Ovary (tissue), 3 donors: Measurements from ENCODE around the gene FARP1.

Source experiments
- POLR2A ChIP-seq: fragments of 450-650 bp; IDR thresholded peaks from one replicate; pipeline ENCODE4 v1.6.1; 2017; ENCODE audit warnings: antibody characterized with exemption, mild to moderate bottlenecking, moderate library complexity
- TF ChIP-seq, protein P1 (sequence below), 3 donors: fragments of 450-650 bp in 2 of 3; fragments of 200-600 bp in 1 of 3; IDR thresholded peaks; one replicate each; pipeline versions ENCODE4 v1.5.1 to v1.8.0; 2016 to 2022; ENCODE audit warnings: antibody characterized with exemption in 3 of 3, mild to moderate bottlenecking in 1 of 3
- donor health status: DM: no; HTN: no; CAD: no.

GRCh38 chr13:98253526-98253925, 110.6 kb downstream of the FARP1 start:
- TF ChIP-seq, protein P1, sequence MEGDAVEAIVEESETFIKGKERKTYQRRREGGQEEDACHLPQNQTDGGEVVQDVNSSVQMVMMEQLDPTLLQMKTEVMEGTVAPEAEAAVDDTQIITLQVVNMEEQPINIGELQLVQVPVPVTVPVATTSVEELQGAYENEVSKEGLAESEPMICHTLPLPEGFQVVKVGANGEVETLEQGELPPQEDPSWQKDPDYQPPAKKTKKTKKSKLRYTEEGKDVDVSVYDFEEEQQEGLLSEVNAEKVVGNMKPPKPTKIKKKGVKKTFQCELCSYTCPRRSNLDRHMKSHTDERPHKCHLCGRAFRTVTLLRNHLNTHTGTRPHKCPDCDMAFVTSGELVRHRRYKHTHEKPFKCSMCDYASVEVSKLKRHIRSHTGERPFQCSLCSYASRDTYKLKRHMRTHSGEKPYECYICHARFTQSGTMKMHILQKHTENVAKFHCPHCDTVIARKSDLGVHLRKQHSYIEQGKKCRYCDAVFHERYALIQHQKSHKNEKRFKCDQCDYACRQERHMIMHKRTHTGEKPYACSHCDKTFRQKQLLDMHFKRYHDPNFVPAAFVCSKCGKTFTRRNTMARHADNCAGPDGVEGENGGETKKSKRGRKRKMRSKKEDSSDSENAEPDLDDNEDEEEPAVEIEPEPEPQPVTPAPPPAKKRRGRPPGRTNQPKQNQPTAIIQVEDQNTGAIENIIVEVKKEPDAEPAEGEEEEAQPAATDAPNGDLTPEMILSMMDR (IDR thresholded peaks at IDR 0.05): no peak
- no peak for TF ChIP-seq POLR2A
